ENCODE data around the gene MTF1. TPM values are rescaled to one million over a fixed set of nuclear protein-coding genes. Genes with fewer than 3 reads are reported as not detected.

The MTF1 gene
- total RNA-seq, 6 donors from 2014 or later: 5.2 to 27.4 (median 8.7) TPM

GRCh38 chr1:37822906-37823815, 36.2 kb downstream of the MTF1 start:
- Histone ChIP-seq H3K27ac (no peak overlapping the region), H3K27me3 (no peaks in the 10 kb centered on the region), H3K36me3 (peaks cover 7 to 72% (median 32%) of the 10 kb centered on the region in 4 donors), H3K4me3 (no peak overlapping the region), H3K4me1 (peaks cover 0 to 3% (median 0%) of the 10 kb centered on the region in 4 donors), H3K9me3 (no peaks in the 10 kb centered on the region)
- TF ChIP-seq CTCF (IDR thresholded peaks at IDR 0.05): no peak
- no peak for TF ChIP-seq POLR2AphosphoS5 (IDR thresholded peaks at IDR 0.05)
- no peak for TF ChIP-seq EP300 (IDR thresholded peaks at IDR 0.05)
- TF ChIP-seq POLR2A (IDR thresholded peaks at IDR 0.05): no peak
- no peak for ATAC-seq (ENCODE audit: low FRiP score in 2 of 2)
- DNase-seq: no peak
- WGBS, 2 donors: 90 to 92% methylated on average over 9 of the region's 9 CpGs

GRCh38 chr1:37821481-37821880, 37.9 kb downstream of the MTF1 start:
- WGBS, 2 donors: 88 to 95% methylated on average over 2 of the region's 2 CpGs
- ATAC-seq (ENCODE audit: low FRiP score in 2 of 2) (no peak), DNase-seq (no peak)
- Histone ChIP-seq H3K4me1 (peaks cover 0 to 3% (median 0%) of the 10 kb centered on the region in 4 donors), H3K27ac (no peak overlapping the region), H3K36me3 (peaks cover 7 to 75% (median 43%) of the 10 kb centered on the region in 4 donors), H3K9me3 (no peaks in the 10 kb centered on the region), H3K4me3 (no peak overlapping the region), H3K27me3 (no peaks in the 10 kb centered on the region)
- TF ChIP-seq CTCF (IDR thresholded peaks at IDR 0.05): no peak
- no peak for TF ChIP-seq POLR2AphosphoS5 (IDR thresholded peaks at IDR 0.05)
- TF ChIP-seq POLR2A (IDR thresholded peaks at IDR 0.05): no peak
- no peak for TF ChIP-seq EP300 (IDR thresholded peaks at IDR 0.05)

GRCh38 chr1:37817481-37817880, 41.9 kb downstream of the MTF1 start:
- H3K27ac ChIP-seq: no peak overlapping the region
- WGBS, 2 donors: 43 to 47% methylated on average over 2 of the region's 2 CpGs

GRCh38 chr1:37814252-37814651, 45.1 kb downstream of the MTF1 start:
- TF ChIP-seq CTCF (IDR thresholded peaks at IDR 0.05) (no peak), POLR2AphosphoS5 (IDR thresholded peaks at IDR 0.05) (no peak), EP300 (IDR thresholded peaks at IDR 0.05) (no peak), POLR2A (IDR thresholded peaks at IDR 0.05) (no peak)
- no peaks in the 10 kb centered on the region for H3K27me3 ChIP-seq
- DNase-seq: no peak
- peaks cover 15 to 57% (median 27%) of the 10 kb centered on the region in 4 donors for H3K36me3 ChIP-seq
- no peak for ATAC-seq (ENCODE audit: low FRiP score in 2 of 2)
- WGBS, 2 donors: 88 to 95% methylated on average over 7 of the region's 7 CpGs
- no peak overlapping the region for H3K4me3 ChIP-seq
- H3K4me1 ChIP-seq: peaks cover 8 to 10% (median 9%) of the 10 kb centered on the region in 4 donors
- no peaks in the 10 kb centered on the region for H3K9me3 ChIP-seq
- H3K27ac ChIP-seq: no peak overlapping the region

More at GRCh38 chr1:37817481-37817880, 41.9 kb downstream of the MTF1 start:
- TF ChIP-seq POLR2AphosphoS5 (IDR thresholded peaks at IDR 0.05) (no peak), POLR2A (IDR thresholded peaks at IDR 0.05) (no peak), EP300 (IDR thresholded peaks at IDR 0.05) (no peak), CTCF (IDR thresholded peaks at IDR 0.05) (no peak)
- H3K4me1 ChIP-seq: no peaks in the 10 kb centered on the region
- no peaks in the 10 kb centered on the region for H3K9me3 ChIP-seq
- ATAC-seq (ENCODE audit: low FRiP score in 2 of 2) (no peak), DNase-seq (no peak)
- H3K4me3 ChIP-seq: no peak overlapping the region
- H3K27me3 ChIP-seq: no peaks in the 10 kb centered on the region
- peaks cover 18 to 89% (median 47%) of the 10 kb centered on the region in 4 donors for H3K36me3 ChIP-seq
